Endothelial cell (in vitro differentiated cells): Measurements from ENCODE around the gene RHOU. TPM values are rescaled to one million over a fixed set of nuclear protein-coding genes. Genes with fewer than 3 reads are reported as not detected.

Experiments used
- DNase-seq: peaks from one replicate; pipeline ENCODE4 v3.0.0; 2021; ENCODE audit warnings: low spot score
- H3K27ac Mint-ChIP-seq: one replicate; pipeline ENCODE4 v1.8.0; 2021; ENCODE audit warnings: mixed read lengths, inconsistent platforms; ENCODE audit not compliant: unreplicated experiment
- H3K27me3 Mint-ChIP-seq: one replicate; pipeline ENCODE4 v1.8.0; 2021; ENCODE audit warnings: mild to moderate bottlenecking, moderate library complexity, mixed read lengths, inconsistent platforms; ENCODE audit not compliant: unreplicated experiment
- H3K36me3 Mint-ChIP-seq: one replicate; pipeline ENCODE4 v1.8.0; 2021; ENCODE audit warnings: mild to moderate bottlenecking, low read depth, mixed read lengths, inconsistent platforms; ENCODE audit not compliant: unreplicated experiment
- H3K4me1 Mint-ChIP-seq: one replicate; pipeline ENCODE4 v1.8.0; 2021; ENCODE audit warnings: mild to moderate bottlenecking, mixed read lengths, inconsistent platforms; ENCODE audit not compliant: unreplicated experiment
- H3K4me3 Mint-ChIP-seq: one replicate; pipeline ENCODE4 v1.8.0; 2021; ENCODE audit warnings: mild to moderate bottlenecking, mixed read lengths, inconsistent platforms; ENCODE audit not compliant: unreplicated experiment
- H3K9me3 Mint-ChIP-seq: one replicate; pipeline ENCODE4 v1.8.0; 2021; ENCODE audit warnings: mixed read lengths, inconsistent platforms; ENCODE audit not compliant: unreplicated experiment
- CTCF ChIP-seq: fragments of 200-600 bp; sonication (generic); IDR thresholded peaks from one replicate; pipeline ENCODE4 v1.5.0; 2021; ENCODE audit warnings: antibody characterized with exemption; ENCODE audit not compliant: unreplicated experiment
- total RNA-seq: library from RNA; stranded (reverse); fragmentation: NEBNext Ultra II Directional; extraction: Animal tissue kit (Norgen Biotek cat#: 25700); gene quantifications from one replicate; pipeline ENCODE4 v1.2.1, GENCODE V29; 2021; ENCODE audit not compliant: unreplicated experiment

RHOU gene
- total RNA-seq, 1 donor from 2014 or later, result 10.2 TPM

- Mint-ChIP-seq H3K27me3 (no peaks in the 10 kb centered on the region), H3K36me3 (peaks cover 3% of the 10 kb centered on the region), H3K9me3 (no peaks in the 10 kb centered on the region), H3K4me1 (no peaks in the 10 kb centered on the region), H3K4me3 (no peak overlapping the region), H3K27ac (no peak overlapping the region)
- TF ChIP-seq CTCF, result no peak
- no peak for DNase-seq
Observed at GRCh38 chr1:228748431-228748830, 13.2 kb downstream of the RHOU start.

GRCh38 chr1:228749765-228750164 is 14.5 kb downstream of the RHOU start:
- Mint-ChIP-seq H3K4me3 (no peak overlapping the region), H3K4me1 (no peaks in the 10 kb centered on the region), H3K27ac (no peak overlapping the region), H3K36me3 (no peaks in the 10 kb centered on the region), H3K27me3 (no peaks in the 10 kb centered on the region), H3K9me3 (no peaks in the 10 kb centered on the region)
- TF ChIP-seq CTCF, result no peak
- DNase-seq, result no peak

- no peak for DNase-seq
- Mint-ChIP-seq H3K4me3 (no peak overlapping the region), H3K27ac (no peak overlapping the region), H3K36me3 (no peaks in the 10 kb centered on the region), H3K4me1 (no peaks in the 10 kb centered on the region), H3K27me3 (no peaks in the 10 kb centered on the region), H3K9me3 (no peaks in the 10 kb centered on the region)
- TF ChIP-seq CTCF, result no peak
Observed at GRCh38 chr1:228750915-228751314, 15.6 kb downstream of the RHOU start.

GRCh38 chr1:228751360-228752098 is 16.2 kb downstream of the RHOU start:
- H3K27me3 Mint-ChIP-seq, result peaks cover 2% of the 10 kb centered on the region

More at GRCh38 chr1:228751360-228752098, 16.2 kb downstream of the RHOU start:
- TF ChIP-seq CTCF, result no peak
- no peak for DNase-seq
- Mint-ChIP-seq H3K4me3 (no peak overlapping the region), H3K4me1 (no peaks in the 10 kb centered on the region), H3K27ac (no peak overlapping the region), H3K9me3 (no peaks in the 10 kb centered on the region), H3K36me3 (no peaks in the 10 kb centered on the region)
